ENCODE results near the gene PVR.

PVR gene, protein sequence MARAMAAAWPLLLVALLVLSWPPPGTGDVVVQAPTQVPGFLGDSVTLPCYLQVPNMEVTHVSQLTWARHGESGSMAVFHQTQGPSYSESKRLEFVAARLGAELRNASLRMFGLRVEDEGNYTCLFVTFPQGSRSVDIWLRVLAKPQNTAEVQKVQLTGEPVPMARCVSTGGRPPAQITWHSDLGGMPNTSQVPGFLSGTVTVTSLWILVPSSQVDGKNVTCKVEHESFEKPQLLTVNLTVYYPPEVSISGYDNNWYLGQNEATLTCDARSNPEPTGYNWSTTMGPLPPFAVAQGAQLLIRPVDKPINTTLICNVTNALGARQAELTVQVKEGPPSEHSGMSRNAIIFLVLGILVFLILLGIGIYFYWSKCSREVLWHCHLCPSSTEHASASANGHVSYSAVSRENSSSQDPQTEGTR

DNA sequence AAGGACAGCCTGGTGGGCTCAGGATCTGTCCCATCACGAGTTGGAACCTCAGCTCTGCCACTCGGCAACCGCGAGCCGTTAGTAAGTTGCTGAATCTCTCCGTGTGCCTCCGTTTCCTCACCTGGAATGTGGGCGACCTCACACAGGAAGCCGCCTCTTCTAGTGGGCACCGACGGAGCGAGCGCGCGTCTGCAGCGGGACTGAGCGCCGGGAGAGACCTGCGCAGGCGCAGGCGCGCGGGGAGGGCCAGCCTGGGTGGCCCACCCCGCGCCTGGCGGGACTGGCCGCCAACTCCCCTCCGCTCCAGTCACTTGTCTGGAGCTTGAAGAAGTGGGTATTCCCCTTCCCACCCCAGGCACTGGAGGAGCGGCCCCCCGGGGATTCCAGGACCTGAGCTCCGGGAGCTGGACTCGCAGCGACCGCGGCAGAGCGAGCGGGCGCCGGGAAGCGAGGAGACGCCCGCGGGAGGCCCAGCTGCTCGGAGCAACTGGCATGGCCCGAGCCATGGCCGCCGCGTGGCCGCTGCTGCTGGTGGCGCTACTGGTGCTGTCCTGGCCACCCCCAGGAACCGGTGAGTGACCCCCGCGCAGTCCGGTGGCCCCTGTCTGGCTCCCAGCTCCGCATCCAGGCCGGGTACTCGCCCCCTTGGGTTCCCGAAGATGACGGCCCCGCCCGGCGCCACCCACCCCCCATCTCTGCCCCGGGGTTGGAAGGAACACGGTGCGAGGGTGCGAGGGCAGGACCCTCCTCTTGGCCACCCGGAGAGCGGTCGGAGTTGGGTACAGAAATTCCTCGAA is at the start of gene PVR:
Gene PVR (plus strand): TSS at position 306 of the 797 bp plus-strand sequence. CDS start 187 bp downstream, at position 493.
- peak; percentile 83 for DNase-seq (ENCODE audit: low read depth)

DNA sequence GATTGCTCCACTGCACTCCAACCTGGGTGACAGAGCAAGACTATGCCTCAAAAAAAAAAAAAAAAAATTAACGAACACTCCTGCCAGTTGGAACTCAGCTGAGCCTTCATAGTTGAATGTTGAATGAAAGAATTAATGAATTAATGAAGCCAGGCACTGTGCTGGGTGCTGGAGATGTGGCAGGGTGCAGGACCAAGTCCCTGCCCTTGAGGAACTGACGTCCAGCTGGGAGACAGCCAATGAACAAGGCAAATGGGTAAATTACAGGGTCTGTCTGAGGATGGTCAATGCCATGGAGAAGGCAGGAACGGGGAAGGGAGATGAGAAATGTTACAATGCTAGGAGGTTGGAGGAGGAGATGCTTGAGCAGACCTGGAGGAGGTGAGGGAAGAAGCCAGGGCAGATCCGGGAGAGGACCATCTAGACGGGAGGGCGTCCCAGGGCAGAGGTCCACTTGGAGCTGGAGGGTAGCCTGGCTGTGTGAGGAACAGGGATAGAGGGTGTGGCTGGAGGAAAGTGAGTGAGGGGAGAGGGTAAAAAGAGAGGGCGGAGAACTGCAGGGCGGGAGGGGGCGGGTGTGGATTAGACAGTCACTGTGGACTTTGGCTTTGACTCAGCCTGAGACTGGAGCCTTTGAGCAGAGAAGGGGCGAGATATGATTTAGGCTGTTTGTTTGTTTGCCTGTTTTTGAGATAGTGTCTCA is 47.1 kb upstream of the PVR start:
- no peak for DNase-seq (ENCODE audit: low read depth)

DNA sequence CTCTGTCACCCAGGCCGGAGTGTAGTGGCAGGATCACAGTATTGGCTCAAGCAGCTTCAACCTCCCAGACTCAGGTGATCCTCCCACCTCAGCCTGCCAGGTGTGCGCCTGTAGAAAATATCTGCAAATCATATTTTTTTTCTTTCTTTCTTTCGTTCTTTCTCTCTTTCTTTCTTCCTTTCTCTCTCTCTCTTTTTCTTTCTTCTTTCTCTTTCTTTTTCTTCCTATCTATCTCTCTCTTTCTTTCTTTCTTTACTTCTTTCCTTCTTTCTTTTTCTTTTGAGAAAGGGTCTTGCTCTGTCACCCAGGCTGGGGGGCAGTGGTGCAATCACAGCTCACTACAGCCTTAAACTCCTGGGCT is 46.6 kb upstream of the PVR start:
- DNase-seq (ENCODE audit: low read depth), result no peak

DNA sequence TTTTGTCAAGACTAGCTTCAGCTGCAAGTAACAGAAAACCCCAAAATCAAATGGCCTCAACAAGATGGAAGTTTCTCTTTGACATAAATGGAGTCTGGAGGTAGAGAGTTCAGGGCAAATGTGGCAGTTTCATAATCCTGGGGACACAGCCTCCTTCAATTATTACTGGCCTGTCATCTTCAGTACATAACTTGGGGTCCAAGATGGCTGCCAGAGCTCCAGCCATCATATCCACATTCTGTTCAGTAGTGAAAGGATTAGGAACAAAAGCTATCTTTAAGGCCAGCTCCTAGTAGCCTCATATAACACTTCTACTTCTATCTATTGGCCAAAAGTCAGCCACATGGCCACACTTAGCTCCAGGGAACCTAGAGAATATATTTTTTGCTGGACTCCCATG is 45.4 kb upstream of the PVR start:
- no peak for DNase-seq (ENCODE audit: low read depth)

DNA sequence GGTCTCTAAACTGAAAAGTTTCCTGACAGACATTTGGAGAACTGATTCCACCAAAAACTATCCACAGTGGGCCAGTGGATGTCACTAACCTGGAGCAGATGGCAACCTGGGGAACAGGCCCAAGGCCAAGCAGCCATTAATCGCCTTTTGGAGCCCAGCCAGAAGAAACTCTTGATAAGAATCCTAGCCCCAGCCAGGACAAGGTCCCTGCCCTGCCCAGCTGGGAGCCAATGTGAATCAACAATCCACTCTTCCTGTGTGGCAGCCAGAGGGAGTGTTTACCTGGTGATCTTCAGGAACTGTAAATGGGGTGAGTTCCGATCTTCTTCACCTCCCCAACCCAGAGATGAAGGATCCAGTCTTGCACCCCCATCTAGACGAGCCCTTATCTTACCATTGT is 44.8 kb upstream of the PVR start:
- DNase-seq (ENCODE audit: low read depth), result no peak

DNA sequence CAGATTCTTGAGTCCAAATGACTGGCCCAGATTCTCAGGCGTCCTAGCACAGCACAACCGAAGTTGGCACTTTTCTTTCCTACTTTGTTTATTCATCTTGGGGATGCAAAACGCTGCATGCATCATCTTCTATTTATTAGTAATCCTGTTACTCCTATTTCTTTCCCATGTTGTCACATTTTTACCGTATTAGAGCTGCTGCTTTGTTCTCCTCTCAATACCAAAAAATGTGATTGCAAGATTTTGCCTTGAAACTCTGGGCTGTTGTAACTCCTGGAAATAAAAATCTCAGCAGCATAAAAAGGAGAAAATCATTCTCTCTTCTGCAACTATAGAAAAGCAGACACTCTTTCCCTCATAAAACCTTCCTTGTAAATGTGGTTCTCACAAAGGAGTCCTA is 43.2 kb upstream of the PVR start:
- DNase-seq (ENCODE audit: low read depth), result no peak

DNA sequence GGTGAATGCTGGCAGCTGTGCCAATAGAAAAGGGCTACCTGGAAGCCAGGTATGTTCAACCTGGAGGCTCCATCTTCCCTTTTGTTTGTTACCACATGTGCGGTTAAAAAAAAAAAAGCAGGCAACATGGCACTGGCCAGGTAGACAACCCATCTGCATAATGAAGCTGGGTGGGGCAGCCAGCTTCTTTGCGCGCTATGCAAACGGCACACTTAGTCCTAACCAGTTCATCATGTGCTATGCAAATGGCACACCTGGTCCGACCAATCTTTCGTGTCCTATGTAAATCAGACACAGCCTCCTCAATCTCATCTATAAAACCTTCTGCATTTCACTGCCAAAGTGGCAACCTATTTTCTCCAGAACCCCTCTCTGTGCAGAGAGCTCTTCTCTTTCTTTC is 41.6 kb upstream of the PVR start:
- no peak for DNase-seq (ENCODE audit: low read depth)

DNA sequence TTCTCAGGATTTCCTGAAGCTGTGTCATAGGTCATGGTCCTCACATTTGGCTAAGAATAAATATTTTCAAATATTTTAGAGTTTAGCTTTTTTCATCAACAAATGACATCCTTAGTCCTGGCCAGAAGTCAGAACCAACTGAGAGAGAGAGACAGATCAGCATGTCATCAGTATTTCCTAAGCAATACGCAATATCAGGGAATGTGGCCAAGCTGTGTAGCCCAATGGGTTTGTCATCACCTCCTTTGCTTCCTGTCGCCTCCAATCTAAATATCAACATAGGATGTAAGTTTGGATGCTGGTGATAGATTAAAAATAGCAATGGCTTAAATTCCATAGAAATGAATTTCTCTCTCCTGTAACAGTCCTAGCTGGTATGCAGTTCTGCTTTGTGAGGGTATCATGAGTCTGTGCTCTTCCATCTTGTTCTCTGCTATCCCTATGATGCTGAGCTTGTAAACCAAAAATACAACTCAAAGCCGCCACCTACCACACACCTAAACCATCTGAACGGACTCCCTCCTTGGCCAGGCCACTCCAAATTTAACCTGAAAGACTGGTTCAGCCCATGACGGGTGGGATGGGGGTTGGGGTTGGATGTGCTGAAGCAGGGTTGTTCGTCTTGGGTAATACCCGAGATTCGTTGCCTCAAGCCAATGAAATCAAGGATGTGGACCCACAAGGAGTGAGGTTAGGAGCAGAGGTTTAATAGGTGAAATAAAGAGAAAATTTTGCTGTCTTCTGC is 40.3 kb upstream of the PVR start:
- peak; percentile 94 for DNase-seq (ENCODE audit: low read depth)

DNA sequence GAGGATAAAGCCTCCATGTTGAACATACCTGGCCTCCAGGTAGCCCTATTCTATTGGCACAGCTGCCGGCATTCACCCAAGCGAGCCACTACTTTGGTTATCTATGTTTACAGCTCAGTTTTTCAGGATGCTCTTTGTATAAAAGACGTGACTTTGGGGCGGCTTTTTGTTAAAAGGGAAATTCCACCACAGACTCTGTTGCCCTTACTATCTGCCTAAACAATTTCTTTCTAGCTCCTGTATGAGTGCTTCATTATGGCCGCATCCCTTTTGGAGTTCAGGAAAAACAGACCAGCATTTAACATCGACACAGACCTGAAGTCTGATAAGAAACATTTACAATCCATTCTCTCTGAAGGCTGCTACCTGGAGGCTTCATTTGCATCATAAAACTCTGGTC is 39.5 kb upstream of the PVR start:
- no peak for DNase-seq (ENCODE audit: low read depth)

DNA sequence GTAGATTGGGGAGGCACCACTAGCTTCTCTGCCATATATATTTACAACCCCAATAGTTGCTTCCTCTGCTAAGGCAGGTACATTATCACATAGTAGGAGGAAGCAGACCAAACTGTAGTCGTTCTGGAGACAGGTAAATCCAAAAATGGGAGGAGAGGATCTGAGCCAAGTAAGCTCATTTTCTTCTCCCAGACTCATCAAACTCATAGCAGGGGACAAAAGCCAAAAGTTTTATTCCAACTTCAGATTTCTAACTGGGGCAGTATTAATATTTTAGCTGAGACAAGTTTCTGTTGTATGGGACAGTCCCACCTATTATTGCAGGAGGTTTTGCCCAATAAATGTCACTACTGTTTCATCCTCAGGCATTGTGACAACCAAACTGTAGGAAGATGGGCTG is 38.2 kb upstream of the PVR start:
- no peak for DNase-seq (ENCODE audit: low read depth)

DNA sequence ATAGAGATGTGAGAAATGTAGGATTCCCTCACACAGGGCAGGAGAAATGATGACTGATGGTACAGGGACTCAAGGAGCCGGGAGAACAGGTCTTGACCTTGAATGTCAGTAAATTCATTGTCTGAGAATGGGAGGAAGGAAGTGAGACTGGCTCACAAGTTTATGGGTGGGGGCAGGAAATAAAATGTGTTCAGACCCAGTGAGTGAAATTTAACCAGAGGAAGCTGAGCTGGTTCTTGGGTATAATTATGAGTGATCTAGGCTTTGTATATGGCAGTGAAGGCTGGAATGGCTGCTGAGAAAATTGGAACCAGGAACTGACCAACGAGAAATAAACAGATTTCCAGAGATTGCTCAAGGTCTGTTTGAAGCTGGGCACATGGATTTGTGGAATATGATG is 36.7 kb upstream of the PVR start:
- DNase-seq (ENCODE audit: low read depth), result peak; percentile 87

DNA sequence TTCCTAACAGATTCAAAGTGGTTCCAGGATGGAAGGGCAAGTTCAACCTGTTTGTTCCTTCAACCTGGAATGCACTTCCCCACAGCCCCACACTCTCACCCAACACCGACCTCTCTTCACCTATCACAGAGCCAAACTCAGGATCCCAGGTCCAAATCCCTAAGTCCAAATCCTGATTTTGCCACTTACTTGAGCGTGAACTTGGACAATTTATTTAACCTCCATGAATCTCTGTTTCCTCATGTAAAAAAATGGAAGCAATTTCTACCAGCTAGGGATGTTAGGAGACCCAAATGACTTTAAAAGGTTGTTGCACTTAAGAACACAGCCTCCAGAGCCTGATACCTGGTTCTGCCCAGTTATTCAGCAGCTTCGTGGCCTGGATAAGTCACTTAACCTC is 35.8 kb upstream of the PVR start:
- DNase-seq (ENCODE audit: low read depth), result no peak

DNA sequence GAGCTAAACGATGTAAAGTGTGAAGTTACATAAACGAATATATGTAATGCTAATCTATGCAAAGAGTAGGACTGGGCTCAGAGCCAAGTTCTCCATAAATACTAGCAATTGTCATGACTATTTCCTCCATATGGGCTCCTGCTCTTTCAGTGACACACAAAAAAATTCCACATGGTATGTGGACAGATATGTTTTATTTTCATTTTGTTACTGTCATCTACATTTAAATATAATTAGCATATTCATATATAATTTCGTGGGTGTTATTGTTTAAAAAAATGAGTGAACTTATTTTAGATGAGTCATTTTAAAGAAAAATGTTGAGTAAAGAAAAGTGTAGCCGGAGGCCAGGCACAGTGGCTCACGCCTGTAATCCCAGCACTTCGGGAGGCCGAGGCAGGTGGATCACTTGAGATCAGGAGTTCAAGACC is 35.3 kb upstream of the PVR start:
- peak; percentile 70 for DNase-seq (ENCODE audit: low read depth)

DNA sequence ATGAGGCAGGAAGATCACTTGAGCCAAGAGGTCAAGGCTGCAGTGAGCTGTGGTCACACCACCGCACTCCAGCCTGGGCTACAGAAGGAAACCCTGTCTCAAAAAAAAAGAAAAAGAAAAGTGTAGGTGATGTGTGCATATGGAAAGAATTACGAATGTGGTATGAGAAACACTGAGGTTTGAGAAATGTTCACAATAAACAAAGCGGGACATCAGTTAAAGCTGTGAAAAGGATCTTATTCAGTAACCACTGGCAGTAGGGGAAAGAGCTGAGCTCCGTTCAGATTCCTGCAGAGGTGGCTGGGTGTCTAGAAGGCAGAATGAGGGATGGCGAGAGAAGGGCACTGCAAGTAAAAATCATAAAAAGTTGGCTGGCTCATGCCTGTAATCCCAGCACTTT is 34.5 kb upstream of the PVR start:
- no peak for DNase-seq (ENCODE audit: low read depth)

DNA sequence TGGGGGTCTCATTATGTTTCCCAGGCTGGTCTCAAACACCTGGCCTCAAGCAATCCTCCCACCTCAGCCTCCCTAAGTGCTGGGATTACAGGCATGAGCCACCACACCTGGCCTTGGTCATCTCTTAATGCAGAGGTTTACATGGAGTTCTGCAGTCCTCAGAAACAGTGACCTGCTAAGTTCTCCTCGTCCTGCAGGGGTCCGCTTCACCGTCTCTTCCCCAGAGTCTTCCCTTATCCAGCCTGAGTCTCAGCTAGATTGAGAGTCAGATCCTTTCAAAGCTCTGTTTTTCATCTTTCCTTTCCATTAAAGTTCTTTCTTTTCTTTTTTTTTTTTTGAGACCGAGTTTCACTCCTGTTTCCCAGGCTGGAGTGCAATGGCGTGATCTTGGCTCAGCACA is 33.2 kb upstream of the PVR start:
- peak; percentile 60 for DNase-seq (ENCODE audit: low read depth)

DNA sequence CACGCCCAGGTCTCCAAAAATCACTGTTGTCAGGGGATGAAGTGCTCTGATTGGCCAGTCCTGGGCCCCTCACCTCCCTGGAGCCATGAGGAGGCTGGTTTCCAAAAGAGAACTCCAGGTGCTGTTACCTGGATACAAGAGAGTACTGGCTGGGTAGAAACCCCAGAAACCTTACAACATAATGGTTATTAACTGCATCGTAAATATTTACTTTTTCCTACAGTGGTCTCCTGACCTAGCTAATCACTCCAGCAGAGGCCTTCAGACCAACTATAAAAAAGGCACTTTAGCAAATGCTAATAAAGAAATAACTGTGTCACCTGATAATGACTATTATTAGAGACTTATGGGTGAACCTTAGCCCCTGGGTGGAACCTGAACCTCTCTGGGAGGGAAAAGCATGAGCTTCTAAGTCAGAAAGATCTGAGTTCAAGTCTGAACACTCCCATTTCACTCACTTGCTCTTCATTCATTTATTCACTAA is 31.9 kb upstream of the PVR start:
- no peak for DNase-seq (ENCODE audit: low read depth)

DNA sequence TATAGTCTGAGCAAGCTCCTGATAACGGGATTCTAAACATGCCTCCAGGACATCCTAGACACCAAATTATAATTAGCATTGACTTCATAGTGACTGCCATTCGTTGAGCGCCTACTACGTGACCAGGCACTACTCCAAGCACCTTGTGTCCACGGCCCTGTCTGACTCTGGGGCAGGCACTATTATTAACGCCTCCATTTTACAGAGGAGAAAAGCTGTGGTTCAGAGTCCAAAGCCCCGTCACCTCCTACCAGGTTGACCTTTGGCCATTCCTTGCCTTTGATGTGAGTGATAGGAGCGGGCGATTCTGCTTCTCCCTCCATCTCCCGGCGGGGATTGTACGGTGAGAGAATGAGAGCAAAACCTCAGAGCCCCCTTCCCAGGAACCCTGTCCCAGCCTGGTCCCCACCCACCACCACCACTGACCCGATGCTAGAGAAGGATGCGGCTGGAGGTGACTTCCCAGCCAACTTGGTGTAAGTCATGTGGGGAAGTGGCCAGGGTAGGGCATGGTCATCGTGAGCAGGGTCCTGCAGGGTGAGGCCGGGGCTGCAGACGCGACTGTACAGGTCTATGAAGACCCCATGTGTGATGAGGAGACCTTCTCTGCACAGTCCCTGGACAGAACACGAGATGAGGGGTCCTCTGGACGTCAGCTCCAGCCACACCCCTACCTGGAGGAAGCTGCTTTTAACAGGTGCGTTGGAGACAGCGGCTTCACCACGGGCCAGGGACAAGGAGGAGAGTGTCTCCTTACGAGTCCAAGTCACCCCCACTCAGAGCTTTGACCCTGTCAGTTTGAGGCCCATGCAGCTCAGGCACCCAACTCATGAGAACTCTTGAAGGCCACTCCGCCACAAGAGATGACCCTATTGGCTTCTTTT is 30.2 kb upstream of the PVR start, which contains the start of gene IGSF23:
Gene IGSF23 (plus strand): TSS at position 269 of the 884 bp plus-strand sequence. CDS start 83 bp downstream, at position 352.
- no peak for DNase-seq (ENCODE audit: low read depth)

DNA sequence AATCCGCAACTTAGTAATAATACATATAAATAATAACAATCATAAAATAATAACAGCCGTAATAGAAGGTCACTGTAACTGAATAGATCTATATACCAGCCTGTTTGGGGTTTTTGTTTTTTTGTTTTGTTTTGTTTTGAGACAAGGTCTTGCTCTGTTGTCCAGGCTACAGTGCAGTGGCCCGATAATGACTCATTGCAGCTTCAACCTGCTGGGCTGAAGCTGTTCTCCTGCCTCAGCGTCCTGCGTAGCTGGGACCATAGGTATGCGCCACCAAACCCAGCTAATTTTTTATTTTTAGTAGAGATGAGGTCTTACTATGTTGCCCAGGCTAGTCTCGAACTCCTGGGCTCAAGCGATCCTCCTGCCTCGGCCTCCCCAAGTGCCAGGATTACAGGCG is 29.4 kb upstream of the PVR start:
- DNase-seq (ENCODE audit: low read depth), result no peak

DNA sequence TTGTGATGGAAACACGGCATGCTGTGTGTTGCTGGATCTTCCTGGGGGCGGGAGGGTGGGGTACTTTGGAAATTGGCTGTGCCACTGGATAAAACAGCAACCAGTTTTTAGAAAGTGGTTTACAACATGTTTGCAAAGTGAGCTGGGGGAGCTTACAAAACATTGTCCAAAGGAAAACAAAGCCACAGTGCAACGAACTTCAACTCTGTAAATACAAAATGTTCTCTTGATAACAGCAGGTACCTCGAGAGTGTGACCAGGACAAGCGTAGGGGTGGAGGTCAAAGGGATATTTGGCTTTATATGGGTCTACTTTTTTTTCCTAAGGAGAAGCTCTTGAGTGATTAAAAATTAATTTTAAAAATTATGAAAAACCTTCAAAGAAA is 27.9 kb upstream of the PVR start:
- no peak for DNase-seq (ENCODE audit: low read depth)

DNA sequence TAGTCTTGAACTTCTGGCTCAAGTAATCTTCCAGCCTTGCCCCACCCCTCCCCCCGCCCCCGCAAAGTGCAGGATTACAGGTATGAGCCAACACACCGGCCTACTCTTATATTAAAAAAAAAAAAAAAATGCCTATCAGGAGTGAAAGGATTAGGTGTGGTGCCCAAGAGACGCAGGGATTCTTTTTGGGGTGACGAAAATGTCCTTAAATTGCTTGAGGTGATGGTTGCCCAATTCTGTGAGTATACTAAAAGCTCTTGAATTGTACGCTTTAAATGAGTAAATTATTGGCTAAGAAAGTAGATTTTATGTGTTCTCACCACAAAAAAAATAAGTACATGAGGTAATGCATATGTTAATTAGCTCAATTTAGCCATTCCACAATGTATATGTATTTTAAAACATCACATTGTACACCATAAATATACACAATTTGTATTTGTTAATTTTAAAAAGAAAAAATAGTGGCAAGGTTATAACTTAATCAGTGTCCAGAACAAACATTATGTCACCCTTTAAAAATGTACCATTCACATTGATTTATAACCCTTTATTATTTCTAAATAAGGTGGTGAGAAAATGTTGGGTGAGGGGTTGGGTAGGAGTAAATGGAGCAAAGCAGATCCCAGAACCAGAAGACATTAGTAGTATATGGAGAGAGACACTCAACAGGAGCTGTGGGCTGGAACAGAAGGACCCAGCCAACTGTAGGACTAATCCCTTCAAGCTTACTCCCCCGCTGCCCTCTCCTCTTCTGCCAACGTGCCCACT is 26.4 kb upstream of the PVR start:
- DNase-seq (ENCODE audit: low read depth), result no peak
